Hepatocyte (in vitro differentiated cells): ENCODE measurements around the gene TRRAP. TPM values are rescaled to one million over a fixed set of nuclear protein-coding genes. Genes with fewer than 3 reads are reported as not detected.

Experiments
- DNase-seq: peaks from one replicate; pipeline ENCODE4 v3.0.0-alpha.2; 2016; ENCODE audit warnings: low spot score
- H2AFZ ChIP-seq: fragments of 200-600 bp; sonication (generic); 2 replicates; pipeline ENCODE4 v1.6.0; 2016; ENCODE audit warnings: antibody characterized with exemption, mild to moderate bottlenecking
- H3K27ac ChIP-seq: fragments of 200-600 bp; sonication (generic); 2 replicates; pipeline ENCODE4 v1.5.1; 2016; ENCODE audit warnings: mild to moderate bottlenecking
- H3K27me3 ChIP-seq: fragments of 200-600 bp; sonication (generic); 2 replicates; pipeline ENCODE4 v1.6.1; 2016
- H3K36me3 ChIP-seq: fragments of 200-600 bp; sonication (generic); replicated peaks from 2 replicates; pipeline ENCODE4 v1.5.1; 2016; ENCODE audit warnings: low read depth; ENCODE audit not compliant: insufficient read depth
- H3K4me1 ChIP-seq: fragments of 200-600 bp; sonication (generic); 2 replicates; pipeline ENCODE4 v1.5.1; 2016; ENCODE audit warnings: mild to moderate bottlenecking, moderate library complexity; ENCODE audit not compliant: insufficient read depth
- H3K4me2 ChIP-seq: fragments of 200-600 bp; sonication (generic); 2 replicates; pipeline ENCODE4 v1.6.0; 2016
- H3K4me3 ChIP-seq: fragments of 200-600 bp; sonication (generic); 2 replicates; pipeline ENCODE4 v1.5.1; 2016; ENCODE audit warnings: mild to moderate bottlenecking
- H3K79me2 ChIP-seq: fragments of 200-600 bp; sonication (generic); 2 replicates; pipeline ENCODE4 v1.6.0; 2017; ENCODE audit warnings: mild to moderate bottlenecking
- H3K9me2 ChIP-seq: fragments of 200-600 bp; sonication (generic); replicated peaks from 2 replicates; pipeline ENCODE4 v1.6.0; 2017; ENCODE audit warnings: mild to moderate bottlenecking; ENCODE audit not compliant: insufficient read depth
- H3K9me3 ChIP-seq: fragments of 200-600 bp; sonication (generic); 2 replicates; pipeline ENCODE4 v1.5.1; 2016; ENCODE audit warnings: low read depth, mild to moderate bottlenecking
- H4K20me1 ChIP-seq: fragments of 200-600 bp; sonication (generic); 2 replicates; pipeline ENCODE4 v1.6.0; 2016; ENCODE audit warnings: mild to moderate bottlenecking; ENCODE audit not compliant: insufficient read depth, poor library complexity, severe bottlenecking
- EZH2 ChIP-seq: fragments of 200-600 bp; sonication (generic); IDR thresholded peaks from 2 replicates; pipeline ENCODE4 v1.6.1; 2016; ENCODE audit warnings: antibody characterized with exemption, mild to moderate bottlenecking, borderline replicate concordance
- EZH2phosphoT487 ChIP-seq: fragments of 200-600 bp; sonication (generic); IDR thresholded peaks from one replicate; pipeline ENCODE4 v1.6.1; 2018; ENCODE audit warnings: antibody characterized with exemption, mild to moderate bottlenecking, low read depth, moderate library complexity; ENCODE audit not compliant: unreplicated experiment, severe bottlenecking
- WGBS: methylation state at CpG from one replicate; pipeline ENCODE4 v1.1.6; 2016; ENCODE audit warnings: low lambda C conversion rate; ENCODE audit errors: missing lambda C conversion rate; 5-methylcytosine and 5-hydroxymethylcytosine counted together
- polyA plus RNA-seq: library from polyadenylated mRNA; unstranded; fragments of >200 nt; fragmentation: Nextera tagmentation; extraction: Ambion mirVana; gene quantifications from 2 replicates; pipeline ENCODE4 v1.2.1, GENCODE V29; 2016
- total RNA-seq: library from RNA; depleted of rRNA; stranded (reverse); fragments of >200 nt; gene quantifications from 2 replicates; pipeline ENCODE4 v1.2.3, GENCODE V29; 2014
- TF ChIP-seq, protein P1 (sequence below): fragments of 200-600 bp; sonication (generic); IDR thresholded peaks from 2 replicates; pipeline ENCODE4 v1.5.1; 2016; ENCODE audit warnings: antibody characterized with exemption, mild to moderate bottlenecking; ENCODE audit not compliant: poor library complexity

TRRAP gene
- total and polyA plus RNA-seq, 2 experiments from 2014 or later = 6.1 to 25.1 TPM

DNA sequence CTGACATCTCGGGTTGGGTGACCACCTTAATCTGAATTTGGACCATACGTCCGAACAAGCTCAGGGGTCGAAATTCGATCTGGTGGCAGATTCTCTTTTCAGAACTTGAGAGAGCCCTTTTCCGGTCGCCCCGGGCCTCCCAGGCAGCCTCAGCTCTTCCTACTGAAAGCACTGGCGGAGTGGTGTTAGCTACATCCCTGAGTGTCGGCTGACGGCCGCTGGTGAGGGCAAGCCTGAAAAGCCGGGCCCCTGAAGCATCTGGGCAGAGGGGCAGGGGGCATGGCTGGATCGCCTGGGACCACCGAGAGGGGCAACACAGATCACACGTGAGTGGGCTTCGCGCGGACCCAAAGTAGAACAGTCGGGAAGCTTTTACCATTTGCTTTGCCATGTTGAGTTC is 149.5 kb downstream of the TRRAP start:
- no peak overlapping the region for H3K4me3 ChIP-seq
- no peak overlapping the region for H3K27ac ChIP-seq
- H3K4me1 ChIP-seq = peaks cover 9% of the 10 kb centered on the region
- H2AFZ ChIP-seq = no peak overlapping the region
- DNase-seq = no peak
- no peaks in the 10 kb centered on the region for H3K27me3 ChIP-seq
- TF ChIP-seq, protein P1, sequence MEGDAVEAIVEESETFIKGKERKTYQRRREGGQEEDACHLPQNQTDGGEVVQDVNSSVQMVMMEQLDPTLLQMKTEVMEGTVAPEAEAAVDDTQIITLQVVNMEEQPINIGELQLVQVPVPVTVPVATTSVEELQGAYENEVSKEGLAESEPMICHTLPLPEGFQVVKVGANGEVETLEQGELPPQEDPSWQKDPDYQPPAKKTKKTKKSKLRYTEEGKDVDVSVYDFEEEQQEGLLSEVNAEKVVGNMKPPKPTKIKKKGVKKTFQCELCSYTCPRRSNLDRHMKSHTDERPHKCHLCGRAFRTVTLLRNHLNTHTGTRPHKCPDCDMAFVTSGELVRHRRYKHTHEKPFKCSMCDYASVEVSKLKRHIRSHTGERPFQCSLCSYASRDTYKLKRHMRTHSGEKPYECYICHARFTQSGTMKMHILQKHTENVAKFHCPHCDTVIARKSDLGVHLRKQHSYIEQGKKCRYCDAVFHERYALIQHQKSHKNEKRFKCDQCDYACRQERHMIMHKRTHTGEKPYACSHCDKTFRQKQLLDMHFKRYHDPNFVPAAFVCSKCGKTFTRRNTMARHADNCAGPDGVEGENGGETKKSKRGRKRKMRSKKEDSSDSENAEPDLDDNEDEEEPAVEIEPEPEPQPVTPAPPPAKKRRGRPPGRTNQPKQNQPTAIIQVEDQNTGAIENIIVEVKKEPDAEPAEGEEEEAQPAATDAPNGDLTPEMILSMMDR = no peak
- TF ChIP-seq EZH2 (no peak), EZH2phosphoT487 (no peak)
- 86% methylated on average over 20 of the region's 20 CpGs for WGBS
- H4K20me1 ChIP-seq = no peaks in the 10 kb centered on the region
- peaks cover 6% of the 10 kb centered on the region for H3K79me2 ChIP-seq
- H3K36me3 ChIP-seq = peaks cover 4% of the 10 kb centered on the region
- H3K4me2 ChIP-seq = no peak overlapping the region
- H3K9me3 ChIP-seq = no peaks in the 10 kb centered on the region
- H3K9me2 ChIP-seq = no peaks in the 10 kb centered on the region

GRCh38 chr7:99028261-99028973 is 150.1 kb downstream of the TRRAP start:
- Histone ChIP-seq H3K27ac (no peak overlapping the region), H3K36me3 (peaks cover 4% of the 10 kb centered on the region), H3K4me2 (no peak overlapping the region), H3K79me2 (peaks cover 6% of the 10 kb centered on the region), H3K9me2 (no peaks in the 10 kb centered on the region), H4K20me1 (no peaks in the 10 kb centered on the region), H3K27me3 (no peaks in the 10 kb centered on the region), H3K4me3 (no peak overlapping the region), H2AFZ (no peak overlapping the region), H3K9me3 (no peaks in the 10 kb centered on the region), H3K4me1 (peaks cover 9% of the 10 kb centered on the region)
- no peak for DNase-seq
- 96% methylated on average over 27 of the region's 27 CpGs for WGBS
- TF ChIP-seq EZH2phosphoT487 = no peak

GRCh38 chr7:99029466-99030435 is 151.4 kb downstream of the TRRAP start:
- H3K9me2 ChIP-seq = no peaks in the 10 kb centered on the region
- TF ChIP-seq, protein P1 = no peak
- no peak for TF ChIP-seq EZH2phosphoT487
- TF ChIP-seq EZH2 = no peak
- H2AFZ ChIP-seq = no peak overlapping the region
- WGBS = 91% methylated on average over 9 of the region's 9 CpGs
- H3K36me3 ChIP-seq = peaks cover 4% of the 10 kb centered on the region
- H3K27ac ChIP-seq = peak overlapping the region; percentile 20
- no peak overlapping the region for H3K4me3 ChIP-seq
- DNase-seq = no peak
- H3K9me3 ChIP-seq = no peaks in the 10 kb centered on the region
- peaks cover 6% of the 10 kb centered on the region for H3K79me2 ChIP-seq
- no peaks in the 10 kb centered on the region for H4K20me1 ChIP-seq
- H3K4me2 ChIP-seq = no peak overlapping the region
- no peaks in the 10 kb centered on the region for H3K27me3 ChIP-seq
- H3K4me1 ChIP-seq = no peaks in the 10 kb centered on the region

GRCh38 chr7:99030457-99030856 is 152.1 kb downstream of the TRRAP start:
- no peaks in the 10 kb centered on the region for H3K9me3 ChIP-seq
- H4K20me1 ChIP-seq = no peaks in the 10 kb centered on the region
- no peaks in the 10 kb centered on the region for H3K4me1 ChIP-seq
- WGBS = 97% methylated on average over 6 of the region's 6 CpGs
- H3K4me2 ChIP-seq = no peak overlapping the region
- TF ChIP-seq EZH2 (no peak), EZH2phosphoT487 (no peak)
- TF ChIP-seq, protein P1 = no peak
- peaks cover 4% of the 10 kb centered on the region for H3K36me3 ChIP-seq
- H3K79me2 ChIP-seq = peaks cover 6% of the 10 kb centered on the region
- H3K27me3 ChIP-seq = no peaks in the 10 kb centered on the region
- H3K4me3 ChIP-seq = no peak overlapping the region
- no peak overlapping the region for H2AFZ ChIP-seq
- no peak for DNase-seq
- no peaks in the 10 kb centered on the region for H3K9me2 ChIP-seq
- H3K27ac ChIP-seq = no peak overlapping the region
